Measurements from ENCODE around the gene CAVIN3. TPM values are rescaled to one million over a fixed set of nuclear protein-coding genes. Genes with fewer than 3 reads are reported as not detected.

CAVIN3 gene
- total and polyA plus RNA-seq, 2 donors (not counting 3 experiments of a cell fraction or from before 2014, with no cell fraction given), result 153 to 241 TPM

DNA sequence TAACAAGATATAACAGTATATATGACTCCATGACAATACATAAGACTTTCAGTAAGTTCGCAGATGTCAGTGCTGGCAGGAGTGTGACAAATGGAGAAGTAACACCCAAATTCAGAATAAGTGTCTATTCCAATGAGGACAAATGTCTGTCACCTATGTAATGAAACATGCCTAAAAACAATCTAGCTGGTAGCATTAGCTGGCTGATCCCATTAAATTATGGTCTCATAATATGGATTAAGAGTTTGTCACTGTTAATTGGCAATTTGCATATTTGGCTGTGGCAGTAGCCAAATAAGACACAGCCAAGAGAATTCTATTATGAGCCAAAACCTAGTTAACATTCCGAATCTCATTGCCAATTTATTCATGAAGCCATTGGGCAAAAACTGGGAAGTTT lies 30.2 kb upstream of the CAVIN3 start:
- no peak for FAIRE-seq
- Histone ChIP-seq H3K27ac (ENCODE audit: insufficient read depth, low read depth, low read length) (no peak overlapping the region), H3K9me3 (replicated peaks; ENCODE audit: control insufficient read depth, insufficient read depth, low read length) (no peaks in the 10 kb centered on the region), H4K20me1 (replicated peaks; ENCODE audit: control insufficient read depth, extremely low read depth, insufficient read depth, low read length) (no peaks in the 10 kb centered on the region), H3K9me1 (replicated peaks; ENCODE audit: control insufficient read depth, extremely low read depth, insufficient read depth, low read length) (no peaks in the 10 kb centered on the region), H3K4me3 (replicated peaks in 1 of 3; ENCODE audit: insufficient read depth in 1 of 3, low read depth in 1 of 3, low read length in 3 of 3) (no peak overlapping the region), H3K4me2 (ENCODE audit: insufficient read depth, low read length) (no peak overlapping the region), H3K36me3 (ENCODE audit: control insufficient read depth in 2 of 2, extremely low read depth in 1 of 2, insufficient read depth in 2 of 2, low read length in 2 of 2) (no peaks in the 10 kb centered on the region), H3K27me3 (ENCODE audit: control insufficient read depth in 2 of 2, insufficient read depth in 2 of 2, low read length in 2 of 2) (peaks cover 4 to 8% of the 10 kb centered on the region in 2 experiments), H3K79me2 (ENCODE audit: control insufficient read depth, insufficient read depth, low read length) (no peaks in the 10 kb centered on the region), H3K4me1 (ENCODE audit: control insufficient read depth, extremely low read depth, insufficient read depth, low read length) (peaks cover 9% of the 10 kb centered on the region), H2AFZ (ENCODE audit: low read depth, low read length) (no peak overlapping the region), H3K9ac (replicated peaks; ENCODE audit: extremely low read depth, insufficient read depth, low read length) (no peak overlapping the region)
- dilution Hi-C loops (cut with MboI; ENCODE audit: extremely low pct_ligation_motif_present, low sequenced_read_pairs), result no loop called here
- POLR2A ChIA-PET, result no interaction called here
- intact Hi-C loops (cut with micrococcal nuclease), result no loop called here
- TF ChIP-seq FOS (IDR thresholded peaks at IDR 0.05; ENCODE audit: borderline replicate concordance, insufficient read depth, low read length), result no peak
- TF ChIP-seq, protein P1, sequence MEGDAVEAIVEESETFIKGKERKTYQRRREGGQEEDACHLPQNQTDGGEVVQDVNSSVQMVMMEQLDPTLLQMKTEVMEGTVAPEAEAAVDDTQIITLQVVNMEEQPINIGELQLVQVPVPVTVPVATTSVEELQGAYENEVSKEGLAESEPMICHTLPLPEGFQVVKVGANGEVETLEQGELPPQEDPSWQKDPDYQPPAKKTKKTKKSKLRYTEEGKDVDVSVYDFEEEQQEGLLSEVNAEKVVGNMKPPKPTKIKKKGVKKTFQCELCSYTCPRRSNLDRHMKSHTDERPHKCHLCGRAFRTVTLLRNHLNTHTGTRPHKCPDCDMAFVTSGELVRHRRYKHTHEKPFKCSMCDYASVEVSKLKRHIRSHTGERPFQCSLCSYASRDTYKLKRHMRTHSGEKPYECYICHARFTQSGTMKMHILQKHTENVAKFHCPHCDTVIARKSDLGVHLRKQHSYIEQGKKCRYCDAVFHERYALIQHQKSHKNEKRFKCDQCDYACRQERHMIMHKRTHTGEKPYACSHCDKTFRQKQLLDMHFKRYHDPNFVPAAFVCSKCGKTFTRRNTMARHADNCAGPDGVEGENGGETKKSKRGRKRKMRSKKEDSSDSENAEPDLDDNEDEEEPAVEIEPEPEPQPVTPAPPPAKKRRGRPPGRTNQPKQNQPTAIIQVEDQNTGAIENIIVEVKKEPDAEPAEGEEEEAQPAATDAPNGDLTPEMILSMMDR (IDR thresholded peaks at IDR 0.05; ENCODE audit: extremely low read depth in 1 of 2, insufficient read depth in 1 of 2, low read depth in 1 of 2, low read length in 2 of 2), result no peak
- no TSS peak for BruUV-seq (replicated peaks)
- no peak for DNase-seq (ENCODE audit: low read depth, low spot score)
- CTCF ChIA-PET, result interaction anchor here (1.3 to 5.9 kb wide), 6 partner anchors 12 to 358 kb away, joined by 5 to 92 read pairs (median 10); partner anchors contain the start of gene CAVIN3

DNA sequence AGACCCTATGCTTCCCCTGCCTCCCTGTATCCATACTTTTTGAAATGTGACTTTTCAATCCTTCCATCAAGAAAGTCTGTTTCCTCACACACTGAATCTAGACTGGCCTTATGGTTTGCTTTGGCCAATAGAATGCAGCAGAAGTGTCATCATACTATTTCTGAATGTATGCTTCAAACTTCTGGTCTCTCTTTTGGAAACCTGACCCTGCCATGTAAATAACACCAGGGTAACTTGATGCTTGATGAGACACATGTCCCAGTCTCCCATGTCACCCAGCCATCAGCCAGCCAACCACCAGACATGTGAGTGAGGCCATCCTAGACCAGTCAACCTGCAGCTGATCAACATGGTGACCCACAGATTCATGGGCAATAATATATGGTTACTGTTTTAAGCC lies 29.7 kb upstream of the CAVIN3 start:
- TF ChIP-seq MAX (IDR thresholded peaks at IDR 0.05; ENCODE audit: insufficient read depth, insufficient read length), result no peak
- no peak for TF ChIP-seq EZH2 (IDR thresholded peaks at IDR 0.05; ENCODE audit: borderline replicate concordance, low read depth, low read length, severe bottlenecking)
- no peak for TF ChIP-seq JUN (IDR thresholded peaks at IDR 0.05; ENCODE audit: borderline replicate concordance, insufficient read depth, insufficient read length, low read depth)
- TF ChIP-seq GATA2 (IDR thresholded peaks at IDR 0.05; ENCODE audit: insufficient read depth, insufficient read length, low read depth, low read length), result no peak
- TF ChIP-seq POLR2AphosphoS5 (IDR thresholded peaks at IDR 0.05; ENCODE audit: insufficient read depth, low read depth, low read length), result no peak
- no peak for TF ChIP-seq MYC (IDR thresholded peaks at IDR 0.05; ENCODE audit: low read depth, low read length)
- no peak for TF ChIP-seq POLR2A (IDR thresholded peaks at IDR 0.05; ENCODE audit: low read depth, low read length)
- TF ChIP-seq, protein P1 (IDR thresholded peaks at IDR 0.05; ENCODE audit: extremely low read depth in 1 of 2, insufficient read depth in 1 of 2, low read depth in 1 of 2, low read length in 2 of 2), result no peak
- TF ChIP-seq FOS (IDR thresholded peaks at IDR 0.05; ENCODE audit: borderline replicate concordance, insufficient read depth, low read length), result no peak
- Histone ChIP-seq H3K79me2 (ENCODE audit: control insufficient read depth, insufficient read depth, low read length) (no peaks in the 10 kb centered on the region), H3K4me1 (ENCODE audit: control insufficient read depth, extremely low read depth, insufficient read depth, low read length) (peaks cover 6% of the 10 kb centered on the region), H3K9ac (replicated peaks; ENCODE audit: extremely low read depth, insufficient read depth, low read length) (no peak overlapping the region), H3K9me3 (replicated peaks; ENCODE audit: control insufficient read depth, insufficient read depth, low read length) (no peaks in the 10 kb centered on the region), H3K4me2 (ENCODE audit: insufficient read depth, low read length) (no peak overlapping the region), H2AFZ (ENCODE audit: low read depth, low read length) (no peak overlapping the region), H3K27me3 (ENCODE audit: control insufficient read depth in 2 of 2, insufficient read depth in 2 of 2, low read length in 2 of 2) (peaks cover 4 to 8% of the 10 kb centered on the region in 2 experiments), H3K4me3 (replicated peaks in 1 of 3; ENCODE audit: insufficient read depth in 1 of 3, low read depth in 1 of 3, low read length in 3 of 3) (no peak overlapping the region), H3K9me1 (replicated peaks; ENCODE audit: control insufficient read depth, extremely low read depth, insufficient read depth, low read length) (no peaks in the 10 kb centered on the region), H3K27ac (ENCODE audit: insufficient read depth, low read depth, low read length) (no peak overlapping the region), H4K20me1 (replicated peaks; ENCODE audit: control insufficient read depth, extremely low read depth, insufficient read depth, low read length) (no peaks in the 10 kb centered on the region), H3K36me3 (ENCODE audit: control insufficient read depth in 2 of 2, extremely low read depth in 1 of 2, insufficient read depth in 2 of 2, low read length in 2 of 2) (no peaks in the 10 kb centered on the region)
- POLR2A ChIA-PET, result no interaction called here
- BruUV-seq (replicated peaks), result no TSS peak
- CTCF ChIA-PET, result no interaction called here
- dilution Hi-C loops (cut with MboI; ENCODE audit: extremely low pct_ligation_motif_present, low sequenced_read_pairs) (no loop called here), intact Hi-C loops (cut with micrococcal nuclease) (no loop called here)
- DNase-seq (ENCODE audit: low read depth, low spot score), result no peak
- FAIRE-seq, result no peak
